GM12873 (cell line): Measurements from ENCODE around the gene TRMT2A.

Experiments
- TF ChIP-seq, protein P1 (sequence below): IDR thresholded peaks from 2 replicates; pipeline ENCODE4 v1.5.1; 2012; ENCODE audit warnings: low read depth, mild to moderate bottlenecking, moderate library complexity, low read length, control low read depth; ENCODE audit not compliant: insufficient read depth; ENCODE audit errors: missing control alignments

The TRMT2A gene

DNA sequence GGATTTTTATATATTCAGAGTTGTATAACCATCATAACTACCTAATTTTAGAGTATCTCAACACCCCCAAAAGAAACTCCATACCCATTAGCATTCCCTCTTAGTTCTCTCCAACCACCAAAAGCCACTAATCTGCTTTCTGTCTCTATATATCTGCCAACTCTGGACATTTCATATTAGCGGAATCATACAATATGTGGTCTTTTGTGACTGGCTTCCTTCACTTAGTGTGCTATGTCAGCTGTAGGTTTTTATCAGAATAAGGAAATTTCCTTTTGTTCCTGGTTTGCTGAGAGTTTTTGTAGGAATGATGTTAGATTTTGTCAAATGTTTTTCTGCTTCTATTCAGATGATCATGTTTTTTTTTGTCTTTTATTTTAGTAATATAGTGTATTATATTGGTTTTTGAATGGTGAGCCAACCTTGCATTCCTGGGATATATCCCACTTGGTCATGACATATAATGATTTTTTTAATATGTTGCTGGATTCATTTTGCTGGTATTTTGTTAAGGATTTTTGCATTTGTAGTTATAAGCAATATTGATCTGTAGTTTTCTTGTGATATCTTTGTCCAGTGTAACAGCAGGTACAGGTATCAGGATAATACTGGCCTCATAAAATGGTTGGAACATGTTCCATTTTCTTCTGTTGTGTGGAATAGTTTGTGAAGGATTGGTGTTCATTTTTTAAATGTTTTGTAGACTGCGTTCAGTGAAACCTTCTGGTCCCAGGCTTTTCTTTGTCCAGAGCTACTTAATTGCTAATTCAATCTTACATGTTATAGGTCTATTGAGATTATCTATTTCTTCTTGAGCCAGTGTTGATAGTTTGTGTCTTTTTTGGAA is 20.2 kb downstream of the TRMT2A start:
- TF ChIP-seq, protein P1, sequence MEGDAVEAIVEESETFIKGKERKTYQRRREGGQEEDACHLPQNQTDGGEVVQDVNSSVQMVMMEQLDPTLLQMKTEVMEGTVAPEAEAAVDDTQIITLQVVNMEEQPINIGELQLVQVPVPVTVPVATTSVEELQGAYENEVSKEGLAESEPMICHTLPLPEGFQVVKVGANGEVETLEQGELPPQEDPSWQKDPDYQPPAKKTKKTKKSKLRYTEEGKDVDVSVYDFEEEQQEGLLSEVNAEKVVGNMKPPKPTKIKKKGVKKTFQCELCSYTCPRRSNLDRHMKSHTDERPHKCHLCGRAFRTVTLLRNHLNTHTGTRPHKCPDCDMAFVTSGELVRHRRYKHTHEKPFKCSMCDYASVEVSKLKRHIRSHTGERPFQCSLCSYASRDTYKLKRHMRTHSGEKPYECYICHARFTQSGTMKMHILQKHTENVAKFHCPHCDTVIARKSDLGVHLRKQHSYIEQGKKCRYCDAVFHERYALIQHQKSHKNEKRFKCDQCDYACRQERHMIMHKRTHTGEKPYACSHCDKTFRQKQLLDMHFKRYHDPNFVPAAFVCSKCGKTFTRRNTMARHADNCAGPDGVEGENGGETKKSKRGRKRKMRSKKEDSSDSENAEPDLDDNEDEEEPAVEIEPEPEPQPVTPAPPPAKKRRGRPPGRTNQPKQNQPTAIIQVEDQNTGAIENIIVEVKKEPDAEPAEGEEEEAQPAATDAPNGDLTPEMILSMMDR: no peak

DNA sequence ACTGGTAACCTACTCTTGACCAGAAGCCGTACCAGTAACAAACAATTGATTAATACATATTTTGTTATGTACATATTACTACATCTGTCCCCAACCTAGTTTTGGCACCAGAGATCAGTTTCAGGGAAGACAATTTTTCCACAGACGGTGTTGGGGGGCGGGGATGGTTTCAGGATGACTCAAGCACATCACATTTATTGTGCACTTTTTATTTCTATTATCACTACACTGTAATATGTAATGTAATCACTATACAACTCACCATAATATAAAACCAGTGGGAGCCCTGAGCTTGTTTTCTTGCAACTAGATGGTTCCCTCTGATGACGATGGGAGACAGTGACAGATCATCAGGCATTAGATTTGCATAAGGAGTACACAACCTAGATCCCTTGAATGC is 21.5 kb downstream of the TRMT2A start:
- TF ChIP-seq, protein P1: no peak

DNA sequence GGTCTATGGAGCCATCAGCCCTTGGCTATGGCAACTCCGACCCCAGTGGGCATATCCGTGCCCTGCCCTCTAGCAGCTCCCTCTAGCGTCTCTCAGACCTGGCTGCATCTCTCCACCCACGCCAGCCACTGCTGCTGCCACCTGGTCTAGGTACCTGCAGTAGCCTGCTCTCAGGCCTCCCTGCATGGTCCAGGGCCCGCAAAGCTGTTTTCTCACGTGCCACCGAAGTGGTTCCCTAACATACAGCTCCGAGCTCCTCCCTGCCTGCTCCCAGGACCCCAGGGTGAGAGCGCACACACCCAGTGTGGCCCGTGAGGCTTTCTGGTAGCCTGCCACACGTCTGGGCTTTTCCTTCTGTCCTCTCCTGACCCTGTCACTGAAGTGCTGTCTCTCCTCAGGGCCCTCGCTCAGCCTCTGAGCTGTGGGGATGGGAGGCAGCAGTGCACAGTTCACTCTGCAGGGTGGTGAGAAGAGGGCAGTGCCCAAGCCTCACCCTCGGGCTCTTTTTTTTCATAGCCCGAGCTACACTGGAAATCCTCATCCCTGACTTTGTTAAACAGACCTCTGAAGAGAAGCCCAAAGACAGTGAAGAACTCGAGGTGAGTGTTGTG is 22.7 kb downstream of the TRMT2A start:
- TF ChIP-seq, protein P1: no peak

DNA sequence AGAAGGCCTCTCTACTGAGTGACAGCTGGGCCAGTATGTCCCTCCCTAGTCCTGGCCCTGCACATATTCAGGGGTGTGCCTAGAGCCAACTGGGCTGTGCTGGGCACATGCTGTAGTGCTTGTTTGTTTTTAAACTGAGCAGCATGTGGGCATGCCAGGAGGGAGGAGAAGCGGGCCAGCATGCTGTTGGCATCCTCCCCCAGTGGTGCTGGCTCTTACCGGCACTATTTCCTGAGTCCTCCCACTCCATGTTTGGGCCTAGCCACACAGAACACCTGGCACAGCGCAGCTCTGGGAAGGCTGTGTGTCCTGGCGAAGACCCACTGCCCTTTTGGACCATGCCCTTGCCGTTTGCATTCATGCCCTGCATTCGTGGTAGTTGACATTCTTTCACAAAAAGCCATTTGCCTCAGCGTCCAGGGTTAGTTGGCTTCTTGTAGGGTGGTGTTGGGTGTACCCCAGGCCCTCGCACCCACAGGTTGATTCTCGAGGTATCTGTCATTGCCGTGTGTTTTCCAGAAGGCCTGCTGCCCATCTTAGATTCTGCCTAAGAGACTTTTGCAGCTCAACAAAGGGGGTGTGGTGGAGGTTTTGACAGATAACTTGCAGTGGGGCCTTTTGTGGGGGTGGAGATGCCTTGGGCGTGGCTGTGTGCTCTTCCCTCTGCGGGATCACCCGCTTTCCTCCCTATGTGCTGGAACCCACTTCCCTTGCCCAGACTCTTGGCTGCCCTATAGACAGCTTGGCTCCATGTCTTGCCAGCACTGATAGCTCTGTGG is 23.4 kb downstream of the TRMT2A start:
- TF ChIP-seq, protein P1: no peak

DNA sequence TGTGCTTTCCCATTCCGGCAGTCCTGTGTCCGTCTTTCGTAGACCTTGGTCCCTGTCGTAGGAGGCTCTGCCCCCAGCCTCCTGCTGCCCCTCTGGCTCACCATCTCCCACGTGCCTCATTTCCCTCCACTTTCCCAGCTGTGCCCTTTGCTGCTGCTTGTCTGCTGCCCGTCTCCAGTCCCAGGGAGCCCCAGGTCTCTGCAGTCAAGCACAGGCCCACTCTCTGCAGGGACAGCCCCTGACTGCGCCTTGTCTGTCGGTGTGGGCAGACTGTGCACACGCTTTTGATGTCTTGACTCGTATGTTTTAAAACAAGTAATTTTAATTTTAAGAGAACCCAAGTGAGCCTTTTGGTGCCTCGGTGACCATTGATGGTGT is 24.6 kb downstream of the TRMT2A start:
- TF ChIP-seq, protein P1: no peak

DNA sequence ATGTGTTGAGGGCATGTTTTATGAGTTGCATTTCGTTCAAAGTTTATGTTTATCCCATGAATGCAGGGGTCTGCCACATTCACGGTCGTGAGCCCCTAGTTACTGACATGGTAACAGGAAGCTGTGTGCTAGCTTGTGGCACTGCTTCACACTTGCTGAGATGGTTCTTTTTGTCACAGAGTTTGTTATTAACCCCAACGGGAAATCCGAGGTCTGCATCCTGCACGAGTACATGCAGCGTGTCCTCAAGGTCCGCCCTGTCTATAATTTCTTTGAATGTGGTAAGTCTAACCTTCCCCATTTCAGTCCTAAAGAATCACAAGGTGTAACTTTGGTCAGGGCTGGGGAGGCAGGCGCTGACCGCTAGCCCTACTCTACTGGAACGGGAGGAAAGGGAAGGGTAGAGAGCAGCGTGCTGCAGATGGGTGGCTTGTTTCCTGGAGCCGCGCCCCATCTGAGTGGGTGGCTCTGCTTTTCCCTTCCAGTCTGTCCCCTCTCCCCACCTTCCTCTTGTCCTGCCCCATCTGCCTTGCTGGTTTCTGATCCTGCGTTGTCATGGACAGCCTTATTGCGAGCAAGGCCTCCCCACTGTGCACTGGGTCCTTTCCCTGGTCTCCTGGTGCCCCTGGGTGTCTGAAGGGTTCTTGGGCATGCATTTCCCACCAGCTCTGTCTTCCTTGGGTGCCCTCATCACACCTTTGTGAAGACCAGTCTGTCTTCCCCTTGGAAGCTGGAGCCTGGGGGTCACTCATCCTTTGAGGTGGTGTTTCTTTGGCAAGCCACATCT is 25.1 kb downstream of the TRMT2A start:
- TF ChIP-seq, protein P1: no peak

DNA sequence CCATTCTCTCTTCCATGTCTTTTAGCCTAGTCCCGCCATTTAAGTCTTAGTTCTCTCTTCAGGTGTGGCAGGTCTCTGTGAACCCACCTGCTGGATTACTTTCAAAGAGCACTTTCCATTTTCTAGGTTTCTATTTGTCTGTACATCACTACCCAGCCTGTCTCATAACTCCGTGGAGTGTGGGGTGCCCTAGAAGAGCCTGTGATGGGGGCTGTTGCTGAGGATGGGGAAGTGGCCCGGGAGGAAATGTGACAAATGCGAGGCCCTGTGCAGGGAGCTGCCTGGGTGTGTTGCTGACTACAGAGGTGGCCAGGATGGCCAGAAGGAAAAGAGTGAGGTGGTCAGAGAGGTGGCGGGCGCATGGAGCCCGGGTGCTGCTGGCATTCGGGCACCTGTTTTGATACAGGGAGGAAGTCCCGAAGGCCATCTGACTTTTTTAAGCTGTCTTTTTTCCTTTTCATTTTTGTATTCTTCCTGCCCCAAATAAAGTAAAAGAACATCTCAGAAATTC is 26.2 kb downstream of the TRMT2A start:
- TF ChIP-seq, protein P1: no peak
